ENCODE results near the gene BTNL9.

DNA sequence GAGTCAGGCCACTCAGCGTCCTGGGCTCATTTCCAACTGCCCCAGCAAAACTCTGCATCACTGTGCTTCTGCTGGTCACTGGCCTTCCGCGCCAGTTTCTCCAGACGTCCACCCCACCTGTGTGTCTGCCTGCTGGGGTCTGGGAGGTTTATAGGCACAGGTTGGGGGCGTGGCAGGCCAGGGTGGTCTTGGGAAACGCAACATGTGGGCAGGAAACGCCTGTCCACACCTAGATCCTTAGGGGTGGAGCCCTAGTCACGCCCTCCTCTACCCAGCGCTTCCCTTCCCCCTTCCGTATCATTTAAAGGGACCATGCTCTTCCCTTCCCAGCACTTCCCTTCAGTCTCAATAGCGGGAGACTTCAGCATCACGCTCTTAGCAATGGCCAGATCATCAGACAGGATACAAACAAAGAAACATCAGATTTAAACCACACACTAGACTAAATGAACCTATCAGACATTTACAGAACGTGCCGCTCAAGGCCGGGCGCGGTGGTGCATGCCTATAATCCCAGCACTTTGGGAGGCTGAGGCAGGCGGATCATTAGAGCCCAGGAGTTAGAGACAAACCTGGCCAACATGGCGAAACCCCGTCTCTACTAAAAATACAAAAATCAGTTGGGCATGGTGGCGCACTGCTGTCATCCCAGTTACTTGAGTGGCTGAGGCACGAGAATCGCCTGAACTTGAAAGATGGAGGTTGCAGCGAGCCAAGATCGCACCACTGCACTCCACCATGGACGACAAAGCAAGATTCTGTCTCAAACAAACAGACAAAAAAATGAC lies 11.8 kb upstream of the BTNL9 start:
- TF ChIP-seq, protein P1, sequence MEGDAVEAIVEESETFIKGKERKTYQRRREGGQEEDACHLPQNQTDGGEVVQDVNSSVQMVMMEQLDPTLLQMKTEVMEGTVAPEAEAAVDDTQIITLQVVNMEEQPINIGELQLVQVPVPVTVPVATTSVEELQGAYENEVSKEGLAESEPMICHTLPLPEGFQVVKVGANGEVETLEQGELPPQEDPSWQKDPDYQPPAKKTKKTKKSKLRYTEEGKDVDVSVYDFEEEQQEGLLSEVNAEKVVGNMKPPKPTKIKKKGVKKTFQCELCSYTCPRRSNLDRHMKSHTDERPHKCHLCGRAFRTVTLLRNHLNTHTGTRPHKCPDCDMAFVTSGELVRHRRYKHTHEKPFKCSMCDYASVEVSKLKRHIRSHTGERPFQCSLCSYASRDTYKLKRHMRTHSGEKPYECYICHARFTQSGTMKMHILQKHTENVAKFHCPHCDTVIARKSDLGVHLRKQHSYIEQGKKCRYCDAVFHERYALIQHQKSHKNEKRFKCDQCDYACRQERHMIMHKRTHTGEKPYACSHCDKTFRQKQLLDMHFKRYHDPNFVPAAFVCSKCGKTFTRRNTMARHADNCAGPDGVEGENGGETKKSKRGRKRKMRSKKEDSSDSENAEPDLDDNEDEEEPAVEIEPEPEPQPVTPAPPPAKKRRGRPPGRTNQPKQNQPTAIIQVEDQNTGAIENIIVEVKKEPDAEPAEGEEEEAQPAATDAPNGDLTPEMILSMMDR (IDR thresholded peaks at IDR 0.05): no peak
- no peak for TF ChIP-seq POLR2A (IDR thresholded peaks at IDR 0.05)
